ENCODE measurements around the gene TAS2R1. TPM values are rescaled to one million over a fixed set of nuclear protein-coding genes. Genes with fewer than 3 reads are reported as not detected.

Gene TAS2R1, protein sequence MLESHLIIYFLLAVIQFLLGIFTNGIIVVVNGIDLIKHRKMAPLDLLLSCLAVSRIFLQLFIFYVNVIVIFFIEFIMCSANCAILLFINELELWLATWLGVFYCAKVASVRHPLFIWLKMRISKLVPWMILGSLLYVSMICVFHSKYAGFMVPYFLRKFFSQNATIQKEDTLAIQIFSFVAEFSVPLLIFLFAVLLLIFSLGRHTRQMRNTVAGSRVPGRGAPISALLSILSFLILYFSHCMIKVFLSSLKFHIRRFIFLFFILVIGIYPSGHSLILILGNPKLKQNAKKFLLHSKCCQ
- 0.64 TPM in 1 of 2 replicates, not detected in the other for total RNA-seq (2014; rRNA removed; shearing (Covaris generic); ENCODE audit: low replicate concordance)

DNA sequence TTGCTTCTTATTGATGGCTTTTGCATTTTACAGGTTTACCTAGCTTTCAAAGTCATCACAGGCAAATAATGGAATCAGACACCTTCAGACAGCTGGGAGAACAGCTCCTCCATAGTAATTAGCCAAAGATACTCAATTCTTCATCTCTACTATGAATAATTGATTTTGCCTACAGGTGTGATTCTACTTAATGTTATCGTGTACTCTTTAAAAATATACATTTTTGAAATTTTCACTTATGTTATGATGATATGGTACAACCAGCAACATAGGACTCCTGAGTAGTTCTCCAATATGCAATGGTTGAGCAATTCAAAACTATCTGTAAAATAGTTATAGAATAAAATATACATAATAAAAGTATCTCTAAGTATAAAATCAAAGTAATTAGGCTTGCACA, at the start of gene TAS2R1:
Gene TAS2R1 (minus strand): TSS at position 101 of the 400 bp plus-strand sequence. CDS start 319 bp downstream, outside the sequence.
- no peaks in the 10 kb centered on the region for H3K36me3 ChIP-seq
- H3K9me3 ChIP-seq, result peaks cover 18% of the 10 kb centered on the region
- no peaks in the 10 kb centered on the region for H3K27me3 ChIP-seq
- no peak within 1 kb of the TSS for H3K4me3 ChIP-seq
- DNase-seq, result no peak

DNA sequence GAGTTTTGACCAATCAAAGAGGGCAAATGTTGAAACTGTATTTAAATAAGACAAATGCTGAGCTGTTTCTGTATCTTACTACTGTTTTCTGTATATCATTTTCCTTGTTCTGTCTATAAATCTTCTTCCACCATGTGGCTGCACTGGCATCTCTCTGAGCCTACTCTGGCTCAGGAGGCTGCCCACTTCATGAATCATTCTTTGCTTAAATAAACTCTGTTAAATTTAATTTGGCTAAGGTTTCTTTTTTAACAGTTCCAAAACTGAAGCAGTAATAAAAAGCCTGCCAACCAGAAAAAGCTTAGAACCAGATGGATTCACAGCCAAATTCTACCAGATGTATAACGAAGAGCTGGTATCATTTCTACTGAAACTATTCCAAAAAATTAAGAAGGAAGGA, 40.2 kb upstream of the TAS2R1 start:
- DNase-seq, result peak; percentile 77
- no peaks in the 10 kb centered on the region for H3K27me3 ChIP-seq
- H3K36me3 ChIP-seq, result peaks cover 3% of the 10 kb centered on the region; the same call in 1 of the 2 replicates
- peaks cover 45% of the 10 kb centered on the region for H3K9me3 ChIP-seq
- H3K4me3 ChIP-seq, result no peak overlapping the region

DNA sequence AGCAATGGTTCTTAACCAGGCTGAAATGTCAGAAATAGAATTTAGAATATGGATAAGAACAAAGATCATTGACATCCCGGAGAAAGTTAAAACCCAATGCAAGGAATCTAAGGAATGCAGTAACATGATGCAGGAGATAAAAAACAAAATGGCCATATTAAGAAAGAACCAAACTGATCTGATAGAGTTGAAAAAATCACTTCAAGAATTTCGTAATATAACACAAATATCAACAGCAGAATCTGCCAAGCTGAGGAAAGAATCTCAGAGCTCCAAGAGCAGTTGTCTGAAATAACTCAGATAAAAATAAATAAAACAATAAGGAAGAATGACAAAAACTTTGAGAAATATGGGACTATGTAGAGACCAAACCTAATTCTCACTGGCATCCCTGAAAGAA, 37.8 kb upstream of the TAS2R1 start:
- Histone ChIP-seq H3K9me3 (peaks cover 45% of the 10 kb centered on the region), H3K27me3 (no peaks in the 10 kb centered on the region), H3K36me3 (peaks cover 3% of the 10 kb centered on the region; the same call in 1 of the 2 replicates), H3K4me3 (no peak overlapping the region)
- no peak for DNase-seq

DNA sequence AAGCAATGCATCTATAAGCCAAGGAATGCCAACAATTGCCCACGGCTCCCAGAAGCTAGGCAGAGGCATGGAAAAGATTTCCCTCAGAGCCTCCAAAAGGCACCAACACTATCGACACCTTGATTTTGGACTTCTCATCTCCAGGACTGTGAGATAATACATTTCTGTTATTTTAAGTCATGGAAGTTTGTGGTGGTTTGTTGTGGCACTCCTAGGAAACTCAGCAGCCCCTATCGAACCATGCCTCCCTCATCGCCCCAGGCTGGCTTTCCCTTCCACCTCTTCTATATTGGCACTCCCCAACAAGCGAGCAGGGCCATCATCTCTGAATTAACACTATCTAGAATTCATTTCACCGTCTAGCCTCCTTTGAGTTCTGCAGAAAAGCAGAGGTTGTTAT, 33.7 kb upstream of the TAS2R1 start:
- Histone ChIP-seq H3K9me3 (peaks cover 15% of the 10 kb centered on the region), H3K27me3 (no peaks in the 10 kb centered on the region), H3K4me3 (no peak overlapping the region), H3K36me3 (no peaks in the 10 kb centered on the region; the same call in 1 of the 2 replicates)
- no peak for DNase-seq

DNA sequence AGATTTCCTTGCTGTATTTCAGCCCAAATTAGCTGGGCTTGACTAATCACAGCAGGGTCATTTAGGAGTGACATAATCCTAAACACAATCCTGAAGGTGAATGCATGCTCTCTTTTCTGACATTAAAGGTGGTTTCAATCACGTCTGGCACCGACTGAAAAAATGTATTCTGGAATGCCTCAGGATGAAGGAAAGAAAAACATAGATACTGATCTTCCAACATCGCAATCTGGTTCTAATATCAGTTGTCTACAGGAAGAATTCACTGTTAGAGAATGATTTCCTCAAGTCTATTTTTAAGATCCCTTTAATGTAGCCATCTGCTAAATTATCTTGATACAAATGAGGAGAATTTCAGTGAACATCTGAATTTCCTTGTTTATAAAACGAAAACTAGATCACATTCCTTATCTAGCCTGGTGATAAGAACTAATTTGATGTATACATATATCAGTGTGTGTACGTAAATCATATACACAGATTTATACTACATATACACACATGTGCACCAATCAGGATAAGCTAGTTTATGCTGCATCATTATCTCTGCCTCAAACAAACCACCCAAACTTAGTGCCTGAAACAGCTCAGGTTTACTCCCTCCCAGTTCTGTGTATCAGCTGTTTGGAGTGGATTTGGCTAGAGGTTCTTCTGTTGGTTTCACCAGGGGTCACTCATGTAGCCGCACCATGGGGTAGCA, 31.3 kb upstream of the TAS2R1 start:
- DNase-seq, result no peak
- Histone ChIP-seq H3K9me3 (no peaks in the 10 kb centered on the region; the same call in none of the 2 replicates), H3K4me3 (no peak overlapping the region), H3K27me3 (no peaks in the 10 kb centered on the region), H3K36me3 (no peaks in the 10 kb centered on the region)

DNA sequence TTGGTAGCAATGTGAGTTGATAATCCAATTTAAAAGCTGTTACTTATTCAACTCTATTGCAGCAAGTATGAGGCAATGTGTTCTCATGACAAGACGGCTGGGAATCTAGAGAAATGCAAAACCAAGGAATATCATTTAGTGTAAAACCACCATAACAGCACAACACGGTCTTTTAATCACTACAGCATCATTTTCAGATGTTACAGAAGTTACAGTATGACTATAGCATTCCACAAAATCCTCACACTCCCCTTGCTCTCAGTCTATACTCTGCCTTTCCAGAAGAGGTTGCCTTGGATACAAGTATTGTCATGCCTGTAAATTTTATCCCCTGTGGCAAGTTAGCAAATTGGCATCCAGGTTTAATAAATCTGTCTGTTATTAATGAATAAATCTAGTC, 28.6 kb upstream of the TAS2R1 start:
- no peak for DNase-seq
- Histone ChIP-seq H3K9me3 (no peaks in the 10 kb centered on the region; the same call in 1 of the 2 replicates), H3K4me3 (no peak overlapping the region), H3K36me3 (no peaks in the 10 kb centered on the region), H3K27me3 (no peaks in the 10 kb centered on the region)

DNA sequence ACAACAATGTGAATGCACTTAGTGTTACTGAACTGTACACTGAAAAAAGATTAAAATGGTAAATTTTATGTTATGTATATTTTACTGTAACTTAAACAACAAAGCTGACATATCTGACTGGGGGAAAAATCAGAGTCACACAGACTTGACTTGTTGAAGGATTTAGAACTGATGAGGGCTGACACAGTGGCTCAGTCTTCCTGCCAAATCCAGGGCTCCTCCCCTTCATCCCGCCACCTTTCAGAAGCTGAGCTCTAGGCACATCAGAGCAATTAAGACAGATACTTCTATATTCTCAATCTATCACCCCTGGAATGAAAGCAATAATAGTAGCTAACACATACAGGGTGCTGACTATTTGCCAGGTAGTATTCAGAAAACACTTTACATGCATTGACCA, 27.7 kb upstream of the TAS2R1 start:
- Histone ChIP-seq H3K36me3 (no peaks in the 10 kb centered on the region), H3K4me3 (no peak overlapping the region), H3K27me3 (no peaks in the 10 kb centered on the region), H3K9me3 (no peaks in the 10 kb centered on the region; the same call in 1 of the 2 replicates)
- DNase-seq, result no peak

DNA sequence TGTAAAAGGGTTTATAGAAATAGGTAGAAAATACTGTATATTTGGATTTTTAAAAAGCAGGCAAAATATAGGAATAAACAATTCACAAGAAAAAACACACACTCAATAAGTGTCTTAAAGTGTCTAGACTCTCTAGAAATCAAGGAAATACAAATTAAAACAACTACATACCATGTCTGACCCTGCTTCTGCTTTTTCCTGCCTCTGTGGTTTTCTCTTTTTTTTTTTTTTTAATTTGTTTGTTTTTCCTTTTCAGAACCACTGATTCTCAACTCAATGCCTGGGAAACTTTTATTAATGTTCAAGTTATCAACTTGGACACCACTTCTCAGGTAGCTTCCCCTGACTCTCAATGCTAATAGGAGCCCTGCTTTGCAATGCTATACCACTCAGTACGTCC, 25.5 kb upstream of the TAS2R1 start:
- H3K9me3 ChIP-seq, result no peaks in the 10 kb centered on the region
- no peaks in the 10 kb centered on the region for H3K27me3 ChIP-seq
- no peaks in the 10 kb centered on the region for H3K36me3 ChIP-seq
- H3K4me3 ChIP-seq, result no peak overlapping the region
- DNase-seq, result no peak

DNA sequence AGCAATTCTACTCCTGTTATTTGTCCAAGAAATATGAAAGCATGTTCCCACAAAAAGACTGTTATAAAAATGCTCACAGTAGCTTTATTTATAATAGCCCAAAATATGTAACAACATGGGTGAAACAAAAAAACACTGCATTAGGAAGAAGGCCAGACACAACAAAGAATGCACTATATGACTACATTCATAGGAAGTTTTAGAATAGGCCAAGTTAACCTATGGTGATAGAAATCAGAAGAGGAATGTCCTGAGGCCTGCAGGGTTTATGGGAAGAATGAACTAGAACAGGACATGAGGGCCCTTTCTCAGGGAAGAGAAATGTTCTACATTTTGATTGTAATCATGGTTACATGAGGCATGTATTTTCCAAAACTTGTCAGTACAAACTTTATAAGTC, 24.7 kb upstream of the TAS2R1 start:
- Histone ChIP-seq H3K27me3 (no peaks in the 10 kb centered on the region), H3K9me3 (no peaks in the 10 kb centered on the region), H3K36me3 (no peaks in the 10 kb centered on the region), H3K4me3 (no peak overlapping the region)
- DNase-seq, result no peak

DNA sequence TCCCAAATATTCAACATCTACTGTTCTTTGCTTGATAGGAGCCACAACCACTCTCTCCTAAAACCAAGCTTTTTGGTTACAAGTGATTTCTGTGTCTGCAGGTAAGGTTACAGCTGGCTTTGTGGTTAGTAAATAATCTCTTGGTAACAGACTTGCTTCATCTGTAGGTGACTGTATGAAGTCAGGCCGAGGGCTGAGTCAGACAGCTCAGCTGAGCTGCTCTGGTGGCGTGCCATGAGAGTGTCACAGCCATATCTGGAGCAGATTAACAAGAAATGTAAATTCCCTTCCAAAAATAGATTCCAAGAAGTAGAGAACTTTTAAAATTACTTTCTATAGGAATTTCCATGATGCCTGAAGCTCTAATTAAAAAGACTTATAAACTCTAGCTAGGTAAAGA, 23.7 kb upstream of the TAS2R1 start:
- Histone ChIP-seq H3K9me3 (no peaks in the 10 kb centered on the region), H3K27me3 (no peaks in the 10 kb centered on the region), H3K4me3 (no peak overlapping the region), H3K36me3 (no peaks in the 10 kb centered on the region)
- DNase-seq, result peak; percentile 83

DNA sequence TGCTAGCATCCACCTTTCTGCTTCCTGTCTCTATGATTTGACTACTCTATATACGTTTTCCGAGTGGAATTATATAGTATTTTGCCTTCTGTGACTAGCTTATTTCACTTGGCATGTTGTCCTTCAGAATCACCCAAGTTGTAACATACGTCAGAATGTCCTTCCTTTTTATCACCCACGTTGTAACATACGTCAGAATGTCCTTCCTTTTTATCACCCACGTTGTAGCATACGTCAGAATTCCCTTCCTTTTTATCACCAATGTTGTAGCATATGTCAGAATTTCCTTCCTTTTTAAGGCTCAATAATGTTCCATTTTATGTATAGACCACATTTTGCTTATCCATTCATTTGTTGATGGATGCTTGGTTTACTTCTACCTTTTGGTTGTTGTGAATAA, 22.9 kb upstream of the TAS2R1 start:
- Histone ChIP-seq H3K4me3 (no peak overlapping the region), H3K9me3 (no peaks in the 10 kb centered on the region), H3K36me3 (no peaks in the 10 kb centered on the region), H3K27me3 (no peaks in the 10 kb centered on the region)
- DNase-seq, result no peak

DNA sequence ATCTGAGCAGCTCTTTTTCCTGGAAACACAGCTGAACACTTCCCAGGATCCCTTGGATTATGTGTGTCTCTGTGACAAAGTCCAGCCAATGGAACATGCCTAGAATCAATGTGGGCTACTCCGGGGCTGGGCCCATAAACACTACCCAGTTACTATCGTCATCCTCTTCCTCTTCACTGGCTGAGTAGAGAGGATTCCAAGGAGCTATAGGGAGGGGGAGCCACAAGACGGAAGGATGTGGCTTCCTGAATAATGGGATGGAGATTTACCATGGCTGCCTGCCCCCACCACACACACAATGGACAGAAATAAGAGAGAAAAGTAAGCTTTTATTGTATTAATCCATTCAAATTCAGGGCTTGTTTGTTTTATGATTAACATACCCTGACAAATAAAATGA, 22.1 kb upstream of the TAS2R1 start:
- no peaks in the 10 kb centered on the region for H3K36me3 ChIP-seq
- no peak for DNase-seq
- no peaks in the 10 kb centered on the region for H3K9me3 ChIP-seq
- H3K27me3 ChIP-seq, result no peaks in the 10 kb centered on the region
- H3K4me3 ChIP-seq, result no peak overlapping the region

DNA sequence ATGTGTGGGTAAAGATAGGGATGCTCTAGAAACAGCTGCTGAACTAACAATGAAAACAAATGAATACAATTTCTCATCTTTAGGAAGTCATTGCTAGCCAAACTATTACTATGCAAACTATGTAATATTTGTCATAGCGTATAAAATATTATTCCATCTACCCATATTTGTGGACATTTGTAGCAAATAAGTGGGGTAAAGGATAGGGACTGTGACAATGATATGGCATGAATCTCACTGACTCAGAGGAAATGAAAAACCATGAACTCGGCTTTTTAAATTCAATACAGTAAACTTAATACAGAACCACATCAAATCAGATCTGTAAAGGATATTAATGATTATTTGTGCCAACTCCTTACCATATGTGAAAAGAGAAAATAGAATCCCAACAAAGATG, 16.7 kb upstream of the TAS2R1 start:
- Histone ChIP-seq H3K36me3 (no peaks in the 10 kb centered on the region), H3K9me3 (no peaks in the 10 kb centered on the region; the same call in 1 of the 2 replicates), H3K4me3 (no peak overlapping the region), H3K27me3 (no peaks in the 10 kb centered on the region)
- no peak for DNase-seq

DNA sequence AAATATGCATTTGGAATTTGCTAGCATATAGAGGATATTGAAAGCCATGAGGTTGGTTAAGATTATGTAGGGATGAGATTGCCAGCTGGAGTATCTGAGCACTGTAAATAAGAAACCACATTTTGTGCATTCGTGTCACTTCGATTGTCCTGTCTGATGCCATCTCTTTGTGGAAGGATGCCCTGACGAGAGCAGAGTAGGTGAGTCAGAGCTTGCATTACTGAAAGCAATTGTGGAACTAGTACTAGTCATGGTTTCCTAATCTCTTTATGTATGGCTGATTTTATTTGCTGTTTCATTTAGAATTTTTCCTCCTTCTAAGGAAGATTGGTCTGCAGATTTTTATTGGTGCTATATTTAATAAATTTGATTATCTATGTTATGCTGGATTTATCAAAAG, 14.5 kb upstream of the TAS2R1 start:
- H3K4me3 ChIP-seq, result no peak overlapping the region
- peak; percentile 14 for DNase-seq
- H3K9me3 ChIP-seq, result no peaks in the 10 kb centered on the region; the same call in 1 of the 2 replicates
- H3K27me3 ChIP-seq, result no peaks in the 10 kb centered on the region
- no peaks in the 10 kb centered on the region for H3K36me3 ChIP-seq

DNA sequence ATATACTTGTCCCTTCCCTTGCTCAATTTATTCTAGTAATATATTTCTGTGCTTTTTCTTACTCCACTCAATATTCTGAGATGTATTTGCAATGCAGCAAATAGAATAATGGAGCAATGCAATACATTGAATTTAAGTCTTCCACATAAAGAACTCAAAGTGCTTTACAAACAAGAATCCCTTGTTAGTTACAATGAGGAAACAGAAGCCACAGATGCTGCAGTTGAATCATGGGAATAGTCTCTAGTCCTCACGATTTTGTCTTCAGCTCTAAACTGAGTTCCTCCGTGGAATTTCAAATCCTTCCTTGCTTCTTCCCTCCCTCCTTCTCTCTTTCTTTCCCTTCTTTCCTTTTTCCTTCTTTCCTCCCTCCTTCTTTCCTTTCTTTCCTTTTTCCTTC, 12.5 kb upstream of the TAS2R1 start:
- no peak overlapping the region for H3K4me3 ChIP-seq
- no peaks in the 10 kb centered on the region; the same call in 1 of the 2 replicates for H3K9me3 ChIP-seq
- no peaks in the 10 kb centered on the region for H3K27me3 ChIP-seq
- no peak for DNase-seq
- no peaks in the 10 kb centered on the region for H3K36me3 ChIP-seq

DNA sequence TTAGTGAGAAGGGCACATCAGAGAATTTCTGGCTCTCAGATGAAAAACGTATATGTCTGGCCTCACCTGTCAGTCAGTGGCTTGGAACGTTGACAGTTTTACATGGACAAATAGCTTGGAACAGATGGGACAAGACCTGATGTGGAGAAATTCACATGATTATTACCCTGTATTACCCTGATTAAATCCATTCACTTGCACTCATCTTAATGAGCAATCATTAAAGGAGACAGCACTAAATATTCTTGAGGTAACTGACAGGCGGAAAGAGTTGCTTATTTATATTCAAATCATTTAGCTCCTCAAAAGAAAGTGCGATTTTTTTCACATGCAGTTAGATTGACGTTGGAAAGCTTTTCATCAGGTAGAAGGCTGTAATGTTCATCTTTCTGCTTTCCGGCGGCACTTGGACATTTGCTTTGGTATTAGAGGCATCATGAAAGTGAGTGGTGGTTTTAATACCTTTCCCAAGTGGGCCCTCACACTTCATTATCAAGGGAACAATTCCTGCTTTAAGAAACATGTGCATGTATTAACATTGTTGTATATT, 11.7 kb upstream of the TAS2R1 start:
- no peak for DNase-seq
- Histone ChIP-seq H3K9me3 (peaks cover 5% of the 10 kb centered on the region), H3K27me3 (no peaks in the 10 kb centered on the region), H3K4me3 (no peak overlapping the region), H3K36me3 (no peaks in the 10 kb centered on the region)

DNA sequence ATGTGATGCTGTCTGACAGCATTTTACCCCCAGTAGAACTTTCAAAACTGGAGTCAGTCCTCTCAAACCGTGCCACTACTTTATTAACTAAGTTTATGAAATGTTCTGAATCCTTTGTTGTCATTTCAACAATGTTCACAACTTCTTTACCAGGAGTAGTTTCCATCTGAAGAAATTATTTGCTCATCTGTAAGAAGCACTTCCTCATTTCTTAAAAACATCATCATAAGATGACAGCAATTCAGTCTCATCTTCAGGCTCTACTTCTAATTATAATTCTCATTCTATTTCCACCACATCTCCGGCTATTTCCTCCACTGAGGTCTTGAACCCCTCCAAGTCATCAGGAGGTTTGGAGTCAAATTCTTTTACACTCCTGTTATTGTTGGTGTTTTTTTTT, 2.3 kb upstream of the TAS2R1 start:
- H3K36me3 ChIP-seq, result no peaks in the 10 kb centered on the region
- no peak for DNase-seq
- no peak overlapping the region for H3K4me3 ChIP-seq
- H3K9me3 ChIP-seq, result peaks cover 29% of the 10 kb centered on the region
- no peaks in the 10 kb centered on the region for H3K27me3 ChIP-seq

Data from MG63 (cell line).